GM13977 (cell line): Measurements from ENCODE around the gene SLC8A1.
"Not testable (repeated sequence)": the region's sequence is repeated elsewhere in the genome, so short reads cannot be mapped to it uniquely, and the experiment has no call there.

Source experiments
- DNase-seq: peaks from one replicate; pipeline ENCODE4 v3.0.0; 2012; ENCODE audit warnings: low spot score
- in situ Hi-C: fragments of 300-500 bp; cut with MboI; formaldehyde crosslinking; loops from one replicate; pipeline ENCODE4 v1.12.0; 2022; ENCODE audit warnings: low sequenced_read_pairs, low pct_unique_long_range_greater_than_20kb, mixed read lengths, inconsistent platforms; ENCODE audit not compliant: unreplicated experiment
- TF ChIP-seq, protein P1 (sequence below): IDR thresholded peaks from 2 replicates; pipeline ENCODE4 v1.5.1; 2012; ENCODE audit warnings: mild to moderate bottlenecking, control low read depth; ENCODE audit not compliant: insufficient read depth; ENCODE audit errors: extremely low read depth, missing control alignments

Gene SLC8A1

DNA sequence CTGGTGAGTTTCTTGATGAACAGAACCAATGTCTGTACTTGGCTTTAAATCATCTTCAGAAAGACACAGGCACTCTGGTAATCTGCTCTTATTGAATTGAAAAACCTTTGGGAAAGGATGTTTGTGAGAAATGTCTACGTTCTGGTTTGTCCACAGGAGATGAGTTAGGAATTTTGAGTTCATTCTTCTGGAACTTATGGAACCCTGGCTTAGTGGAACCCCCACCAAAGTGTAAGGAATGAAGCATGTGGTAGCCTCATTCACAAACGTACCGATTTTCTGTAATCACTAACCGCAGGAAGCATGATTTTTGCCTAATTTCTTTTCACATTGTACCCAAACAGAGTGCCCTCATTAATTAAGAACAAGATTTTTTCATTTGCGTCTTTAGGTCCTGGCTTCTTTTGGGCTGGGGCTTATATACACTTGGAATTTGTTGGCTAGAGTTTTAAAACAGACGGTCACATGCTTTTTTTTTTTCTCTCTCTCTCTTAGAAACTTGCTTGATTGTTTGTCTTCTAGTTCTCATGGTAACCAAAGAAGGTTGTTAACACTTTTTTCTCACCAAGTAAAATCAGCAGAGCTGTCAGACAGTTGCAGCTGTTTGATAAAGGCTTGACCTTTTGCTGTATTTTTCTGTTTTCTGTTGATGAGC, 358.7 kb downstream of the SLC8A1 start:
- in situ Hi-C loops = no loop called here
- DNase-seq = no peak
- TF ChIP-seq, protein P1, sequence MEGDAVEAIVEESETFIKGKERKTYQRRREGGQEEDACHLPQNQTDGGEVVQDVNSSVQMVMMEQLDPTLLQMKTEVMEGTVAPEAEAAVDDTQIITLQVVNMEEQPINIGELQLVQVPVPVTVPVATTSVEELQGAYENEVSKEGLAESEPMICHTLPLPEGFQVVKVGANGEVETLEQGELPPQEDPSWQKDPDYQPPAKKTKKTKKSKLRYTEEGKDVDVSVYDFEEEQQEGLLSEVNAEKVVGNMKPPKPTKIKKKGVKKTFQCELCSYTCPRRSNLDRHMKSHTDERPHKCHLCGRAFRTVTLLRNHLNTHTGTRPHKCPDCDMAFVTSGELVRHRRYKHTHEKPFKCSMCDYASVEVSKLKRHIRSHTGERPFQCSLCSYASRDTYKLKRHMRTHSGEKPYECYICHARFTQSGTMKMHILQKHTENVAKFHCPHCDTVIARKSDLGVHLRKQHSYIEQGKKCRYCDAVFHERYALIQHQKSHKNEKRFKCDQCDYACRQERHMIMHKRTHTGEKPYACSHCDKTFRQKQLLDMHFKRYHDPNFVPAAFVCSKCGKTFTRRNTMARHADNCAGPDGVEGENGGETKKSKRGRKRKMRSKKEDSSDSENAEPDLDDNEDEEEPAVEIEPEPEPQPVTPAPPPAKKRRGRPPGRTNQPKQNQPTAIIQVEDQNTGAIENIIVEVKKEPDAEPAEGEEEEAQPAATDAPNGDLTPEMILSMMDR = no peak

DNA sequence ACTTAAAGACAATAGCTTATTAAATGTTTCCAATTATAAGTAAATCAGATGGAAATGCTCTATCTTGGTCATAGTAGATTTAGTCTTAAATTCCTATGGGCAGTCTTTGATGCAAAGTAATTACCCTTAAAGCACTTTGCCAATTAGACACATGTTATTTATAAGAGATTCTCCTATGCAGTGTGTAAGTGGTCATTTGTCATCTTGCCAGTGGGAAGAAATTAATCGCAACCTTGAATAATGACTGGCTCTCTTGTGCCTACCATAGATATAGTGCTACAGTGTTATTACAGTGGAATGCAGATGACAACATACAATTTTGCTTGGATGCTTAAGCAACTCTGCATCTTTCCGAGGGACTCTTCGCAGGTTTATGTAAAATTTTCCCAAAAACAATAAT, 361.8 kb downstream of the SLC8A1 start:
- in situ Hi-C loops = no loop called here
- DNase-seq = no peak
- TF ChIP-seq, protein P1 = no peak

DNA sequence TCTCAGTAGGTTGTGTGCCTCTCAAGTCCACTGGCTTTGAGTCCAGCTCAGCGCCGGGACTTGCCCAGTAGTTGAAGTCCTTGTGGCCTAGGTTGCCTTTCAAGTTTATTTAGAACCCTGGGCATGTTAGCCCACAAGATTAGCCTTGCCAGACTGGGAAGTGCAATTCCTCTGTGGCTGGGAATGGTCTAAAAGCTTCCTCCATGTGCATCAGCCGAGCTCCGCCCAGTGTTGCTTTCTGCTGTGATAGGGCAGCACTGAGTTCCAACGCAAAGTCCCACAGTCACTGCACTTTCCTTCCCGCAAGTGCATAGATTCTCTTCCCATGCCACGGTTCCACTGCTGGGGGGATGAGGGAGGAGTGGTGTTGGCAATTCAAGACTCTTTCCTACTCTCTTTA, 364.0 kb downstream of the SLC8A1 start:
- no peak for DNase-seq
- in situ Hi-C loops = no loop called here
- TF ChIP-seq, protein P1 = no peak

- no peak for DNase-seq
- in situ Hi-C loops = no loop called here
- TF ChIP-seq, protein P1 = no peak
Observed at GRCh38 chr2:40087434-40087833, 364.5 kb downstream of the SLC8A1 start.

DNA sequence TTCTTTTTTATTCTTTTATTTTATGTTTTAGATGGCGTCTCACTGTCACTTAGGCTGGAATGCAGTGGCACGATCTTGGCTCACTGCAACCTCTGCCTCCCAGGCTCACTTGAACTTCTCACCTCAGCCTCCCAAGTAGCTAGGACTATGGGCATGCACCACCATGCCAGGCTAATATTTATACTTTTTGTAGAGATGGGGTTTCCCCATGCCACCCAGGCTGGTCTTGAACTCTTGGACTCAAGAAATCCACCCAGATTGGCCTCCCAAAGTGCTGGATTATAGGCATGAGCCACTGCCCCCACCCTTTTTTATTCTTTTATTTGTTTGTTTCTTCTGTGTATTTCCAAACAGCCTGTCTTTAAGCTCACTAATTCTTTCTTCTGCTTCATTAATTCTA, 366.1 kb downstream of the SLC8A1 start:
- DNase-seq = no peak
- TF ChIP-seq, protein P1 = no peak
- in situ Hi-C loops = no loop called here

GRCh38 chr2:40073336-40073735, 378.6 kb downstream of the SLC8A1 start:
- DNase-seq, in situ Hi-C loops: not testable (repeated sequence)

DNA sequence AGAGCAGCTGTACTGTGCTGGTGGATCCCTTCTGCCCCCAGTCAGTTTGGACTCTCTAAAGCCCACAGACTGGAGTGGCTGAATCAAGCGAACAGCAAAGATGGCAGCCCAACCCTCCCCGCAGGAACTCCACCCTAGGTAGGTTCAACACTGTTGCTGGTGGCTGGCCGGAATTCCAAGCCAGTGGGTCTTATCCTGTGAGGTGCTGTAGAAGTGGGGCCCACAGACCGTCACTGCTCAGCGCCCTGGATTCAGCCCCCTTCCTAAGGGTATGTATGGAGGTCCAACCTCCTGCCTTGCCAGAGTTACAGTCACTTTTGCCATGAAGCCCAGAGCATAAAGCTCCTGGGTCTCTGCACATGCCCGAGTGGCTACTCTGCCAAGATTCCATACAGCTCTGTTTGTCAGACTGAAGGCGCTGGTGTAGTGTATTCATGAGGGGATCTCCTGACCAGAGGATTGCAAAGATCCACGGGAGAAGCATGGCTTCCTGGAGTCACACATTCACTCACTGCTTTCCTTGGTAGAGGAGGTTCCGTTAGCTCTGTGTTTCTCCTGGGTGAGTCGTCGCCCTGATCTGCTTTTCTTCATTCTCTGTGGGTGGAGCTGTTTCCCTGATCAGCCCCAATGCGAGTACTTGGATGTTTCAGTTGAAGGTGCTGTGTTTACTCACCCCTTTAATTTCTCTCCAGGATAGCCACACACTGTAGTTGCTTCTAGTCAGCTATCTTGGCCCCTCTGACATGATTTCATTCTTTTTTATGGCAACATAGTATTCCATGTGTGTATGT, 379.3 kb downstream of the SLC8A1 start:
- in situ Hi-C loops = no loop called here
- TF ChIP-seq, protein P1 = no peak
- DNase-seq = no peak
